Astrocyte of the hippocampus (primary cell): ENCODE results near the gene NCBP2L.

Experiments used
- DNase-seq: peaks from one replicate; pipeline ENCODE4 v3.0.0; 2011; ENCODE audit warnings: low read depth, low spot score

NCBP2L gene

GRCh38 chrX:107752714-107753113 is 24.8 kb upstream of the NCBP2L start:
- no peak for DNase-seq

DNA sequence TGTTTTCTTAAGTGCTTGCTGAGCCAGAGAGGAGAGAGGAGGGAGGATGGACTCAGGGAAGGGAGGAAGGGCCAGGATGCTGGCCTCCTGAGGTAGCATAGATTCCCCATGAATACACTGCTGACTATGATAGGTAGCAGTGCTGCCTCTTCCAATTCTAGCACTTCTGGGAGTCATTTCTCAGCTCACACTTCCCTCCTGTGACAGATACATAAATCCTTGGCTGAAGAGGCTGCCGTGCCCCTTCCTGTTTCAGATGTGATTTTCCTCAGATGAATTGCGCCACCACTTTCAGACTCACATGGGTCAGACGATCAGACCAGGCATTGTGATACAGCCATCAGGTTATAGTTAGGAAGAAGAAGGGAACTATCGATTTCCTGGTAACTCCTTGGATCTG is 24.3 kb upstream of the NCBP2L start:
- no peak for DNase-seq

- DNase-seq, result no peak
These were observed 21.8 kb upstream of the NCBP2L start for GRCh38 chrX:107755721-107756120.

- DNase-seq, result no peak
These were observed 19.2 kb upstream of the NCBP2L start for GRCh38 chrX:107758231-107758766.

DNA sequence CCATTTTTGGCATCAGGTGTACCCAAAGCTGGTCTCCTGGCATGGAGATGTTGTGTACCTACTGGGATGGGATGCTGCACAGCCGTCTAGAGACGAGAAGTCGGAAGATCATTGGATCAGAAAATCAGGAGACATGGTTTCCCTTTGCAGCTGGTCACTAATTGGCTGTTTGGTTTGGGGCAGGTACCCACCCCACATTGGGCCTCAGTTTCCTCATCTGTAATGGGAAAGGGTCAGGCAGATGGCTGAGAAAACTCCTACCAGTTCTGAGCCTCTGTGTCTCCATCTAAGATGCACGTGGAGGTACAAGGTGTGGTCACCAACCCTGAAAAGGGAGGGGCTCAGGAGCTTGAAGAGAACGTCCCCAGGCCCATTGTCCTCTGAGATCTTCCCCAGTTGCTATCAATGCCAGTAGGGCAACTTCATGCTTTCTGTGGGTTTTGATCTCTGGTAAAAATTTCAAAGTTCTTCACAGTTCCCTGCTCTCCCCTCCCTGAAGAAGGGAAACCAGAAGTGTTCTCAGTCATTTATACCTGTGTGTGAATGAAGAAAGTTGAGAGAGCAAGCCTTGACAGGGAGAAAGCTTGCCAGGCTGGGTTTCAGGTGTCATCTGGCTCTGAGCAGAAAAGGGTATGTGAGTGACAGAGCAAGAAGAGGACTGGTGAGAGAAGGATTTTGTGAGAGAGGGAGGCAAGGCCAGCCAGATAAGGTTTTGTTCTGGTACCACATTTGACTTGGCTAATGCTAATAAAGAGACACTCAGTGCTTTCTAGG is 17.0 kb upstream of the NCBP2L start:
- DNase-seq, result no peak

- DNase-seq, result no peak
These were observed 13.9 kb upstream of the NCBP2L start for GRCh38 chrX:107763647-107764046.

GRCh38 chrX:107764845-107765608 is 12.5 kb upstream of the NCBP2L start:
- DNase-seq, result no peak

DNA sequence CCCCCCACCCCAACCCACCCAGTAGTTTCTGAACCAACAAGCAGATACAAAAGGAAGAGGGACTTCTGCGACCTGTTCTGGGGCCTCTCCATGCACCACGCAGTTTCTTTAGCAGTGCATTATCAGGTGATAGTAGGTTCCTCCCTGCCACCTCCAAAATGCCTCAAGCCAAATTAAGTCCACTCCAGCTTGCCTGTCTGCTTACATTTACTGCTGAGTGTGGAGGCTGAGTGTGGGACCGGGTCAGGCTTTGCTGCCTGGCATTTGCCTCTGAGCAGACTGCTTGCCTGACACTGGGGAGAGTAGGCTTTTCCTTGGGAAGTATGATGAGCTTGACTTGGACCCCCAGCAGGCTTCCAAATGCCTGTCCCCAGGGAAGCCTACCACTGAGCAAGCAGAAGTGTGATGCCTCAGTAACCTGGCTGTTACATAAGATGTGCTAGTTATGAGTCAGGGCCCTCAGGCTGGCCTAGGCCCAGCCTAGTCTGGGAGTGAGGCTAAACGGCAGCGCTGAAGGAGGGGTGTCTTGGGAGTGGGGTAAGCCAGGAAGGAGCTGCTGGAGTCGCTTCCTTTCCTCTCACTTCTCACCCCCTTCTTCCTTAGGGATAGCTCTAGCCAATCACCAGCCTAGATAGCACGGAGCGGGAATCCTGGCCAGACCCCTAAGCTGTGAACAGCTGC is 10.9 kb upstream of the NCBP2L start:
- DNase-seq, result peak; percentile 30

DNA sequence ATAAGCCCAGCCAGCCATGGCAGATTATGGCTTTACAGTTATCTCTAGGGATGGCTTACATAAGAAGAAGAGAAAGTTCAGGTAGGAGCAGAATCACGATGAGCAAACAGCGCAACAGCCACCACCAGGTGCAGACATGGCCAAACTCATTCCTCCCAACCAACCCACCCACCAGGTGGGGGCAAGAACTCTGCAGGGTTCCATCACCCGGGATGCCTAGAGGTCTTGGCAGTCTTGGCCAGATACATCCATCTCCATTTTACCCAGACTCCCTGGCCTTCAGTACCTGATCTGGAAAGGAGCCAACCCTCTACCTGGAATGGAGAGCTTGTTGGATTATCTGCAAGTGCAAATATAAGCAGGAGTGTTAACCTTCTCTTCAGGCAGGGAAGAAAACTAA is 9.5 kb upstream of the NCBP2L start:
- no peak for DNase-seq

DNA sequence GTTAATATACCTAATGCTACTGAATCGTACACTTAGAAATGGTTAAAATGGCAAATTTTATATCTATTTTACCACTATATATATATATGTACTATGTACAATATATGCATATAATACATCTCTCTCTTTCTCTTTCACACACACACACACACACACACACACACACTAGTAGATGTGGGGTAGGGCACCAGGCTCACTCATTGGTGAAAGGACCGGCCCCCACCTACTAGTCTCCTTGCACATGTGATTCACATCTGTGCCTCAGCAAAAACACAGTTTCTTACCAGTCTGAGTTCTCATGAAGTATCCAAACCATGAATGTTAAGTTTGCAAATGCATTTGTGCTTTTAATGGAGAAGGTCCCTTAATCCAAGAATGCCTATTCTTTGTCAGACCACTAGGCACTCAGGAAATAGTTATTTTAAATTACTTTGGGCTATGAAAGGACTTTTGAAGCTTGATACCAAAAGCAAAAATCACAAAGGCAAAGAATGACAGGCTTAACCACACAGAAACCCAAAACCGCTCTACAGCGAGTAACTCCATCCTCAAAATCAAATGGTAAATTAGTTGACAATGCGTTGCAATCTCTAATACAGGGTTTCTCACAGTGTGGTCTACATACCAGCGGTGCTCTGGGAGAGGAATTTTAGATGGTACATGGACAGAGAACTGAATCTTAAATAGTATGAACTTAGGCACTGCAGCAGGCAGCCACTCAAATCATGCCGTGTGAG is 7.8 kb upstream of the NCBP2L start:
- DNase-seq, result peak; percentile 57

- peak; percentile 13 for DNase-seq
These were observed 4.3 kb upstream of the NCBP2L start for GRCh38 chrX:107773206-107773605.

DNA sequence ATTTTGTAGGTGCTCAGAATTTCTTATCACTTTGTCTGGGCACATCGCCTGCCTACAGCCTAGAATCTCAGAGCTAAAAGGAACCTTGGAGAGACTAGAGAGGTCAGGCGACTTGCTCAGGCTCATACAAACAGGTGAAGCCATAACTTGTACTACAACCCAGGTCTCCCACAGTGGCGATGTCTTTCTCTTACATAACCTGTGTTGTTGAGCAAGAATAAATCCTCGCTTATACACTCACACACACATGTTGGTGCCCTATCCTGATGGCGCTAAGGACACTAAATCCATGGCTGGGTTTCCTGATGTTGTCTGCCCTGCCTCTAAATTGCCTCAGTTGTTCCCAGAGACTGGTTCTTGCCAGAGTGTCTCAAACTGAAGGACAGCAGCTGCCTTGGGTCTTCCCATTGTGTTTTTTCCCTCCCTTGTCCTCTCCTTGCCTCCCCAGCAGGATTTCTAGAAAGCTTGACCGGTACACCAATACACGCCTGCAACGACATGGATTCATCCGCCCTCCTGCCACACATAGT is 3.6 kb upstream of the NCBP2L start:
- no peak for DNase-seq

DNA sequence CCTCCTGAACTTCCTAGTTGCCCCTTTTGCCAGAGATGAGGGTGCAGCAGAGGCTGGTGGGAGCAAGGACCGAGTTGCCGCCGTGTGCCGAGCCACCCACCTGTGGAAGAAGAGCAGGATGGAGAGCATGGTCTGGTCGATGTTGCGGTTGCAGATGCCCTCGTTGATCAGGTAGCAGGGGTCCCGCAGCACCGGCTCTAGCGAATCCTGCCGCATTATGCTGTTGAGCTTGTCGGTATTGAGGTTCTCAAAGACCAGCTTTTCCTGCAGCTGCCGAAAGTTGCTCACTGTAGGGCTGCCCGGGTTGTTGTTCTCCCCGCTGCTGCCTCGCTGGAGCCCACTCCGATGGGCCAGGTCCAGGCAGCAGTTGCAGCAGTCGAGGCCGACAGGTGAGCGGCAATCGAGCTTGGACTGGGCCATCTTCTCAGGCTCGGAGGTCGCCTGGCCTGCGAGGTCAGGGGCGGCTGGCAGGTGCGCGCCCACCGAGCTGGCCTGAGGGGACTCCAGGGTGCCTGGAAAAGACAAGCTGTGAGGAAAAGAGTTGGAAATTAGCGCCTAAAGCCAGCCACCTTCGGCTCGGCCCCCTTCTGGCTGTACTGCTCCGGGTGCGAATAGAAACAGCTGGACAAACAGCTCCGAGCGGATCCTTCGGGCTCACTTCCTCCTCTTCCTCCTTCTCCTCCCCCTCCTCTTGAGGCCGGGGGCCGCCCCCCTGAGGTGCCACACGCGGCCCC is 2.4 kb upstream of the NCBP2L start:
- DNase-seq, result peak; percentile 12

- DNase-seq, result peak; percentile 81
These were observed 1.6 kb upstream of the NCBP2L start, which contains the start of gene TSC22D3 for GRCh38 chrX:107775734-107776511. Gene TSC22D3 (minus strand): TSS chrX:107775787. CDS start chrX:107775419, 368 bp downstream.

GRCh38 chrX:107776649-107777535 is 641 bp upstream of the NCBP2L start:
- peak; percentile 91 for DNase-seq

DNA sequence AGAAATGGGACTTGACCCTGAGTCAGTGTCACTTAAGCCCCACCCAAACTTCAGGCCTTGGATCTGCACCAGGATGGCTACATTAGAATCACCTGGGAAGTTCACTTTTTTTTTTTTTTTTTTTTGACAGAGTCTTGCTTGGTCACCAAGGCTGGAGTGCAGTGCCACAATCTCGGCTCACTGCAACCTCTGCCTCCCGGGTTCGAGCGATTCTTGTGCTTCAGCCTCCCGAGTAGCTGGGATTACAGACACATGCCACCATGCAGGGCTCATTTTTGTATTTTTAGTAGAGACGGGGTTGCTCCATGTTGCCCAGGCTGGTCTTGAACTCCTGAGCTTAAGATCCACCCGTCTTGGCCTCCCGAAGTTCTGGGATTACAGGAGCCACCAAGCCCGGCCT is 3.0 kb downstream of the NCBP2L start:
- no peak for DNase-seq

DNA sequence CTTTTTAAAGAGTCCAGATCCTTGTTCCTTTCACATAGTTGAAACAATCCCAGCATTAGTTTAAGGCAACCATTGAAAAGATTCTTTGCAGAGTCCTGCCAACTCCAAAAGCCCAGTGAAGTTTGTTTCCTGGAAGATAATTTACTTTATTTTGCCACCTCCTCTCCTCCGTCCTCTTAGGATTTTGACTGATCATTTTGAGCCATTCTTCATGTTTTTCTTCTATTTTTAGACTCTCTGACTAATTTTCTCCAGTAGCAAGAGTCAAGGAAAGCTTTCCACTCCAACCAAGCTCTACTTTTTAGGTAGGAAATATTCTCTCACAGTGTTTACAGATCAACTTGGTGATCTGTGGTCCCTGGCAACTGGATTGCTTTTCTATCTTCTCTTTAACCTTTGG is 10.3 kb downstream of the NCBP2L start:
- DNase-seq, result no peak

DNA sequence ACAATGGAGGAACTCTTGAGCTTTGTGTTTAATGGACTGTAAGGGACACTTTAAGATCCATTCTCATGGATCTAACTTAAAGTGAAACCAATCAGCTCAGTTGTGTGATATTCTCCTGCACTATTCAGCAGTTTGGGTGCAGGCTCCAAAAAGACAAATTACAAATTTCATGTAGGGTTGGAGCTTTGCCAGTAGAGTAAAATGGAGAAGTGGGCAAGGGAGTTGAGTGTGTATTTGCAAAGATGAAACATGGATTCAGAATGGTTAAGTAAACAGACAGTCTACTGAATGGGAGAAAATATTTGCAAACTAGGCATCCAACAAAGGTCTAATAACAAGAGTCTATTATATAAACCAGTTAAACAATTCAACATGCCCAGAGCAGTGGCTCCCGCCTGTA is 26.9 kb downstream of the NCBP2L start:
- no peak for DNase-seq

- DNase-seq, result no peak
These were observed 27.6 kb downstream of the NCBP2L start for GRCh38 chrX:107805179-107805578.
